HG02884 (cell line): ENCODE results near the gene MYO7B.
A peak's percentile ranks its signal among the peaks of the same experiment; 100 is the strongest.

Experiments
- ATAC-seq: cut with Tn5 transposase; IDR thresholded peaks from one replicate; pipeline ENCODE4 v1.9.1; 2021; ENCODE audit warnings: mild to moderate bottlenecking, moderate library complexity; ENCODE audit not compliant: unreplicated experiment

MYO7B gene

DNA sequence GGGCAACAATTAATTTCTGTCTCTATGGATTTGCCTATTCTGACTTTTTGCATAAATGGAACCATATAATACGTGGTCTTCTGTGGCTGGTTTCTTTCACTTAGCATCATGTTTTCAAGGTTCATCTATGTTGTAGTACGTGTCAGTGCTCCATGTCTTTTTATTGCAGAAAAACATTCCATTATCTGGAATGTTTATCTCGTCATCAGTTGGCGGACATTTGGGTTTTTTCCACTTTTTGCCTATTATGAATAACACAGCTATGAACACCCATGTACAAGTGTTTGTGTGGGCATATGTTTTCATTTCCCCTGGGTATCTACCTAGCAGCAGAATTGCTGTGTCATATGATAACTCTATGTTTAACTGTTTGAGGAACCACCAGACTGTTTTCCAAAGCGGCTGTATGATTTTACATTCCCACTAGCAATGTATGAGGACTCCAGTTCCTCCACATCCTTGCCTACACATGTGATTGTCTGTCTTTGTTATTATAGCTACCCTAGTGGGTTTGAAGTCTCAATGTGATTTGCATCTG lies 49.9 kb downstream of the MYO7B start:
- no peak for ATAC-seq

DNA sequence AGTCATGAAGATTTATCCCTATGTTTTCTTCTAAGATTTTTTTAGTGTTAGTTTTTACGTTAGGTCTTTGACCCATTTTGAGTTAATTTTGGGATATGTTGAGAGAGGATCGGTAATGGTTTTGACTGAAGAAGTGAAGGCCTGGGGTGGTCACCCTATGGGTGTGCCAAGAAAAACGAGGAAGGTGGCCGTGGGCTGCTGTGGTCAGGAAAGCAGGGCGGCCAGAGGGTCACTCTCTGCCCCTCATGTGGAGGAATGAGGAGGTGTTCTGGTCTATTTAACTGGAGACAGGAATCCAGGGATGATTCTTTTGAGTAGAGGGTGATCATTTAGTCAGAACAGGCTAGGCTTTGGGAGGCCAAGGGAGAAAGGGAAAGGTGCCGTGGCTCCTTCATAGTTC lies 50.7 kb downstream of the MYO7B start:
- no peak for ATAC-seq

DNA sequence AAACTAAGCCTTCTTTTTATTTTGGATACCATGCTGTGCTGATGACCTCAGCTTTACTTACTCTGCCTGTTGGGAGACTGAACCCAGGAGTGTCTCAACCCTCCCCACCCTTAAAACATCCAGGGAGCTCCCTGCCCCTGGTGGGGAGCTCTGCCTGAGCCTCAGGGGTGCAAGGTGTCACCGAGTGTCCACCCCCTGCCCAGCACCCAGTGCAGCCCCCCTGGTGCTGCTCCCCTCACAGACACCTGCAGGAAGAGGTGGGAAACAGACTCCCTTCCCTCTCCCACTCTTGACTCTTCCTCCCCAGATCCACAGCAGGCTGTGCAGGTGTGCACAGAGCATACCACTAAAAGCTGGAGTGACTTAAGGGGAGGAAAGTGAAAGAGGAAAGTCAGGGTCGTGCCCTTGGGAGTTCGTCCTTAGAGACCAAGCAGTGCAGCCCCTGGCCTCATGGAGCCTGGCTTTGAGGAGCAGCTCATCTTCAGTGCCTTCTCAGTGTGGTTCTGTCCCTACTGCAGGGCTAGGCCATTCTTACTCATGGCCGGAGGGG lies 51.3 kb downstream of the MYO7B start:
- no peak for ATAC-seq

DNA sequence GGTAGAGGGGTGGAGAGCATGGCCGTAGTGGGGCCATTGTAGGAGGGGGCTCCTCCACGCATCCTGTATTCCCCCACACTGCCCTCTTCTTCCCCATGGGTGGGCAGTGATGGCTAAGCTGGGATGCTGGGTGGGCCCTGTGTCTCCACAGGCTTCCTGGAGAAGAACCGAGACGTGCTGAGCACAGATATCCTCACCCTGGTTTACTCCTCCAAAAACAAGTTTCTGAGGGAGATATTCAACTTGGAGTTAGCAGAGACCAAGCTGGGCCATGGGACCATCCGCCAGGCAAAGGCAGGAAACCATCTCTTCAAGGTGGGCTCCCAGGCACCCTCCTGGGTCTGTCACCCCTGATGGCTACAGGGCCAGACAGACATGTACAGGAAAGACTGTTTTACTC lies 52.8 kb downstream of the MYO7B start:
- ATAC-seq, result no peak

DNA sequence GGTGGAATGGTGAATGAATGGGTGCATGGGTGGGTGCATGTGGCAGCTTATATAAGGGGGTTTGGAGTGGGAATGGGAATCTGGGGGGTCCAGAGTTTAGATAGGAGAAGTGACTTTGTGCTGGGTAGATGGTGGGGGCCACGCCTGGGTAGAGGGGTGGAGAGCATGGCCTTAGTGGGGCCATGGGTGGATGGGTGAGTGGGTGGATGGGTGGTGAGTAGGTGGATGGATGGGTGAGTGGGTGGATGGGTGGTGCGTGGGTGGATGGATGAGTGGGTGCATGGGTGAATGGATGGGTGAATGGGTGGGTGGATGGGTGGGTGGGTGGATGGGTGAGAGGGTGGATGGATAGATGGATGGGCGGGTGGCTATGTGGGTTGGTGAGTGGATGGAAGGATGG lies 53.9 kb downstream of the MYO7B start:
- ATAC-seq, result no peak

DNA sequence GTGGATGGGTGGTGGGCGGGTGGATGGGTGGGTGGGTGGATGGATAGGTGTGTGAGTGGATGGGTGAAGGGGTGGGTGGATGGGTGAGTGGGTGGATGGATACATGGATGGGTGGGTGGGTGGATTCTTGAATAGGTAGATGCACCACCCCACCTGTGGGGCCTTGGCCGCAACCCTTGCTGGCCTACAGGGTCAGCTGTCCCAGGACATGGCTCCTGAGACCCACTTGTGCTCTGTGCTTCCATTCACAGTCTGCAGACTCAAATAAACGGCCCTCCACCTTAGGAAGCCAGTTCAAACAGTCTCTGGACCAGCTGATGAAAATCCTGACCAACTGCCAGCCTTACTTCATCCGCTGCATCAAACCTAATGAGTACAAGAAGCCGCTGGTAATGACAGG lies 54.4 kb downstream of the MYO7B start:
- no peak for ATAC-seq

DNA sequence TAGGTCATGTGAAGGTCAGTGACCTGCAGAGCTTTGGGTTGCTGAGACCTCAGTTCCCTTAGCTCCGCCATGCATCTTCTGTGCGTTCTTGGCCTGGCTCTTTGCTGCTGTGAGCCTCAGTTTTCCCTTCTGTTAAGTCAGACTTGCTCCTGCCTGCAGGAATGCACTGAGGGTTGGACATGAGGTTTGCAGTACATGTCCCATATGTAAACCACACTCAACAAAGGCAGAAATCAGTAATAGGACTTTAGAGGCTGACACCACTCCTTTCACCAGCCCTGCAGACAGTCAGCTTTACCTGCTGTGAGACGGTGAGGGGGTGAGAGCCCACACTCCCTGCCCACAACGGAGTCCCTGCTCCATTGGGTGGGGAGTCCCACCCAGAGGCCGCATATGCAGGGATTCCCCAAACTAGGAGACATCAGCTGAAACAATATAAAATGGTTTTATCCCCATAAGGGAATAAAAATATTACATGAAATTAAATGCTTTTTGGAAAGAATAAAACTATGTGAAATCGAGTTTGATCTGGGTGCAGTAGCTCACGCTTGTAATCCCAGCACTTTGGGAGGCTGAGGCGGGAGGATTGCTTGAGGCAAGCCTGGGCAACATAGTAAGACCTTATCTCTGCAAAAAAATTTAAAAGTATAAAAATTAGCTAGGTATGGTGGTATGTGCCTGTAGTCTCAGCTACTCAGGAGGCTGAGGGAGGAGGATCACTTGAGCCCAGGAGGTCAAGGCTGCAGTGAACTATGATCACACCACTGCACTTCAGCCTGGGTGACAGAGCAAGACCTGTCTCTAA lies 55.1 kb downstream of the MYO7B start:
- ATAC-seq, result no peak

DNA sequence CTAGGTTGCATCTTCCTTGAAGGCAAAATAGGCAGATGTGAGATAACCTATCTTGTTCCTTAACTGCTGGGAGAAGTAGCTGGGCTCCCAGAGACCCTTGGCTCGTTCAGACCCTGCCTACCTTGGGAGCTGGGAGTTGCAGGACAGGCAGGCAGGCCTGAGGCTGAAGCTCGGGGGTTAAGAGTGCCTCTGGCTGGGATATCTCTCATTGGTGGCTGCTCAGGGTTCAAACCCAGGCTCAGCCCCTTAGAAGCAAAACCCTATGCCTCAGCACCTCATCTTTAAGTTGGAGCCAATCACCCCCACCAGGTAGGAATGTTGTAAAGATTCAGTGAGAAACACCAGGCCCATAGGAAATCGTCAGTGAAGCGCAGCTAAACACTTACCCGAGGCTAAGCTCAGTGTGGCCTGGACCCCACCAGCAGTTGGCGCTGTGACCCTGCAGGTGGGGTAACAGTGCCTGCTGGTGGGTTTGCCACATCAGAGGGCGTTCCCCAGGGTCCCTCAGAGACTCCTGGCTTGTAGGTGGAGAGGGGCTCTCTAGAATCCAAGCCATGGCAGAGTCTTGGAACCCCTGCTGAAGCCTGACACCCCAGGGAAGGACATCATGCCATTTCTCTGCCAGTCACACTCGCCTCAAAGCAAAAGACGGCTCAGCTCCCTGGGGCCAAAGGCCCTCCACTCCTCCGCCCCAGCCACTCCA lies 55.9 kb downstream of the MYO7B start:
- ATAC-seq, result peak; percentile 73

DNA sequence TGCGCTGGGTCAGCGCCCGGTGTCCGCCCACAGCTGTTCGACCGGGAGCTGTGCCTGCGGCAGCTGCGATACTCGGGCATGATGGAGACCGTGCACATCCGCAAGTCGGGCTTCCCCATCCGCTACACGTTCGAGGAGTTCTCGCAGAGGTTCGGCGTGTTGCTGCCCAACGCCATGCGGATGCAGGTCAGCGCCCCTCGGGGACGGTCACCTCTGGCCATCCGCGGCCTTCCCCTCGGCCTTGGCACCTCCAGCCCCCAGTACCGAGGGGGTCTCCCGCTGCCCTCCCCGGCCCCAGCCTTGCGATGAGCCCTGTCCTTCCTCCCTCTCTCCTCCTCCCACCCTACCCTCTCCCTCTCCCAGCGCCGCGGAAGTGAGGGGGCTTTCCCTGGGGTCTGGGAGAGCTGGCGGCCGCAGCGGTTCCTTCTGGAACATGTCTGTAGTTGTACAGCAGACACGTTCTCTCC lies 57.3 kb downstream of the MYO7B start:
- ATAC-seq, result no peak

DNA sequence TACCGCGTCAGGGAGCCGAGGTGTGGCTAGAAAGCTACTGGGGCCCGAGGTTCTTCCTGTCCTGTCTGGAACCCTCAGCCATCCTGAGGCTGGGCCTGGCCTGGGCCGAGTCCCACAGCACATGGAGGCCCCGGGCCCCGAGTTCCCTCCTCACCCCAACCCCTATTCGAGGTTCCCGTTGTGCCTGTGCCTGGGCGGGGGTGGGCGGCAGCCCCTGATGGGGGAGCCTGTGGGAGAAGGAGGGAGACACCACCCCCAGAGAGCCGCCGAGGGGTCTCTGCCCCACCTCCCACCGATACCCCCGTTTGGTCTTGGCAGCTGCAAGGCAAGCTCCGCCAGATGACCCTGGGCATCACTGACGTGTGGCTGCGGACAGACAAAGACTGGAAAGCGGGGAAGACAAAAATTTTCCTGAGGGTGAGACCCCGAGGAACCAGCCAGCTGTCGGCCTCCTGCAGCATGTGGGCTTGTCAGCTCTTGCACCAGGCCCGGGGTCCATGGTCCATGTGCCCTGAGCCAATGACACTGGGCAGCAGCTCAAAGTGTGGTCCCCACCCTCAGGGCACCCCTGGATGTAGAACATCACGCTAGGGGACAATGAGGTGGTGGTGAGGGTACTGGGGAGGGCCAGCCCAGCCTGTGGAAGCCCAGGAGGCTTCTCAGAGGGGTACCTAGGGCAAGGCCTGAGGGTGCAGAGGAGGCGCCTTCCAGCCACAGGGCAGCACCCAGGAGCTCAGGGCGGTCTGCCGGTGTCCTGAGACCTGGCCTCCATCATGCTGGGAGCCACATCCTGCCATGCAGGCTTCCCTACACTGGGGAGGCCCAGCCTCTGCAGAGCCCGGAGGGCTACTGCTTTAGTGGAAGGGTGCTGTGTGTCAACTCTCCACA lies 58.0 kb downstream of the MYO7B start:
- no peak for ATAC-seq

DNA sequence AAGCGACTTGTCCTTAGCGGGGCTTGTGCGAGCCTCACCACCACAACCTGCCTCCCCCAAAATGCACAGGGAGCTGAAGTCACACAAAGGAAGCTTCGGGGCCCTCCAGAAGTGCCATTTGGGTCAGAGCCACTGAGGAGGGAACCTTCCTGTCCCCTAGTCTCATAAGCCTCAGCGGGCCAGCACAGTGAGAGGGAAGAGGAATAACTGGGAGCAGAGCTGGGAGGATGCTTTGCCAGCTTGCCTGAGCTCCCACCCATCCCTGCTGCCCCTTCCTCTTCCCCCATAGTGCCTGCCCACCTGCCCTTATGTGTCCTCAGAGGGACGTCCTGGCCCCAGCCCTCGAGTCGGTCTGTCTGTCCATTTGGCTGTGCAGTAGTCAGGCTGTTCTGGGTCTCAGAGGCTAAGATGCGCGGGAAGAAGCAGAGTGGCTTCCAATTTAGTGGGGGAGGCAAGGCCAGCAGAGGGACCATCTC lies 58.7 kb downstream of the MYO7B start:
- no peak for ATAC-seq

DNA sequence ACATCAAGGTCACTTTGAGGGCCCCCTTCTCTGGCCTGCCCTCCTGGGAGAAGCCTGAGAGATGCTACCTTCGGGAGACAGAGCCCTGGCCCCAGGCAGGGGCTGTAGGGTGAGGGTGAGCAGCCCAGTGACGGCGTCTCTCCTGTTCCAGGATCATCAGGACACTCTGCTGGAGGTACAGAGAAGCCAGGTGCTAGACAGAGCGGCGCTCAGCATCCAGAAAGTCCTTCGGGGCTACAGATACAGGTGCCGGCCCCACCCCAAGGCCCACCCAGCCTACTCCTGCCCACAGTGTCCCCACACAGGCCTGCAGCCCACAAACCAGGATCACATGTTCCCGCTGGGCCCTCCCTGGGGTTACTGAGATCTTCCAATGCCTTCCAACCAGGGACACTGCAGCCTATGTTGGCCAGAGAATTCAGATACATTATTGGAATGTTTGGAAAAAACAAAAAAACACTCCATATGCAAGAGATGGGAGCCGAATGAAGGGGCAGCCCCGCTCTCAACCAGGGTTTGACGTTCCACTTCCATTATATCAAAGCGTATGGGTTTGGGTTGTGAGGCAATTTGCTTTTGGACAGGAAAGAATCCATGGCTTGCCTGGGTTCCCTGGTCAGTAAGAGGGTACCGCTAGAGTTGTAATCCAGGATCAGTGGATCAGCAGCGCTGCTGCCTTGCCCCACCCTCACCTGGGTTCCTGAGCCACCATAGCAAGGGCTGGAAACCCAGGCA lies 61.0 kb downstream of the MYO7B start:
- ATAC-seq, result no peak

DNA sequence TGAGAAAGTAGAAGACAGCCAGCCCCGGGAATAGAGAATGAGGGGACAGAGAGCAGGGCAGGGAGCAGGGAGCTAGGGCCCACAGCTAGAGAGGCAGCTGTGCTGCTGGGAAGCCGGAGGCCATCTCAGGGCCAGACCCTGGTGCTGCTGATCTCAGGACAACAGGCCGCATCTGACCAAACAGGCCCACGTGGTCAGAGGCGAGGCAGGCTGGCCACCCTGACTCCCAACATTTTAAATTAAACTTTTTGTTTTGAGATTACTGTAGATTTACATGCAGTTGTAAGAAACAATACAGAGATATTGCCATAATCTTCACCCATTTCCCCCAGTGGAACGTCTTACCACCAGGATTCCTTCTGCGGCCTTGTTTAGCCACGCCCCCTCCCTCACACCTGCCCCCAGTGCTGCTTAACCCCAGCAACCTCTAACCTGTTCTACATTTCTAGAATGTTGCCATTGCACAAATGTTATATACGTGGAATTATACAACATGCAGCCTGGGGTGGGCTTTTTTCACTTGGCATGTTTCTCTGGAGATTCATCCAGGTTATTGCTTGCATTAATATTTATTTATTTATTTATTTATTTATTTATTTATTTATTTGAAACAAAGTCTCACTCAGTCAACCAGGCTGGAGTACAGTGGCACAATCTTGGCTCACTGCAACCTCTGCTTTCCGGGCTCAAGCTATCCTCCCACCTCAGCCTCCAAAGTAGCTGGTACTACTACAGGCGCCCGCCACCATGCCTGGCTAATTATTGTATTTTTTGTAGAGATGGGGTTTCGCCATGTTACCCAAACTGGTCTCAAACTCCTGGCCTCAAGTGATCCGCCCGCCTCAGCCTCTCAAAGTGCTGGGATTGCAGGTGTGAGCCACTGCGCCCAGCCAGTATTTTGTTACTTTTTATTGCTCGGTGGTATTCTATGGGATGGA lies 61.8 kb downstream of the MYO7B start:
- ATAC-seq, result no peak

DNA sequence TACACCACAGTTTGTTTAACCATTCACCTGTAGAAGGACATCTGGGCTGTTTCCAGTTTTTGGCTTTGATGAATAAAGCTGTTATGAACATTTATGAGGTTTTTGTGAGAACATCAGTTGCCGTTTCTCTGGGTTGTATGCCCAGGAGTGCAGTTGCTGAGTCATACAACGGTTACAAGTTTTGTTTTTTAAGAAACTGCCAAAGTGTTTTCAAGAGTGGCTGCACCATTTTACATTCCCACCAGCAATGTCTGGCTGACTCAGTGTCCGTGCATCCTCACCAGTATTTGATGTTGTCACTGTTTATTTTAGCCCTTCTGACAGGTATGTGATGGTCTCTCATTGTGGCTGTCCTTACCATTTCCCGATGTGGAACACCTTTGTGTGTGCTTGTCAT lies 62.5 kb downstream of the MYO7B start:
- no peak for ATAC-seq

DNA sequence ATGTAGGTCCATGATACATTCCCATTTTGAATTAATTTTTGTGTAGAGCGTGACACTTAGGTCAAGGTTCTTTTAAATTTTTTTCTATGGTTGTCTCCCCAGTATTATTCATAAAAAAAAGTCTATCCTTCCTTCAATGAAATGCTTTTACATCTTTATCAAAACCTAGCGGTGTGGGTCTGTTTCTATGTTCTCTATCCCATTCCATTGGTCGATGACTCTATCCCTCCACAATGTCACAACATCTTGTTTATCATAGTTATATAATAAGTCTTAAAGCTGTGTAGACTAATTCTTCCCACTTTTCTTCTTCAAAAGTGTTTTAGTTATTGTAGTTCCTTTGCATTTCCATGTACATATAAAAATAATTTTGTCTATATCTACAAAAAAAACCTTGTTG lies 63.2 kb downstream of the MYO7B start:
- no peak for ATAC-seq

DNA sequence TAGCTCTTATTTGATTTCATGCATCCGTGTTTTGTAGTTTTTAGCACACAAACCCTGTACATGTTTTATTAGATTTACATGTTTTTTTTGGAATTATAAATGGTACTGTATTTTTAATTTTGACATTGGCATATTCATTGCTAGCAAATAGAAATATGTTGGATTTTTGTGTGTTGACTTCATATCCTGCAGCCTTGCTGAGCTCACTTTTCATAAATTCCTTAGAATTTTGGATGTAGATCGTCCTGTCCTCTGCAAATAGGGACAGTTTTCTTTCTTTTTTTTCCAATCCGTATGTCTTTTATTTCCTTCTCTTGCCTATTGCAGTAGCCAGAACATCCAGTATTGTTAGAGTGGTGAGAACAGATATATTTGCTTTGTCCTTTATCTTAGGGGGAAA lies 63.7 kb downstream of the MYO7B start:
- no peak for ATAC-seq

DNA sequence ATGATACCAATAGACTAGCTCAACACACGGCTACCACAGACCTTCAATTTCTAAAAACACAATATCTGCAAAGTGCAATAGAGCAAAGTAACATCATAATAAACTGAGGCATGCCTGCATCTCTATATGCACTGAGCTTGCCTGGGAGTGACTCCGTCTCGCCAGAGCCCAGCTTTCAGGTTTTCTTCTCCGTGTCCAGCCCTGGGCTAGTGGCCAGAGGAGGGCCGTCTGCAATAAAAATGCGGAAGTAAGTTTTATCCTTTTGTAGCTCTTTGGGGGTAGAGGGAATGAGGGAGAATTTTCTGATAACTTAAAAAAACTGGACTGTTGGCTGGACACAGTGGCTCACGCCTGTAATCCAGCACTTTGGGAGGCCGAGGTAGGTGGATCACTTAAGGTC lies 69.5 kb downstream of the MYO7B start:
- no peak for ATAC-seq

DNA sequence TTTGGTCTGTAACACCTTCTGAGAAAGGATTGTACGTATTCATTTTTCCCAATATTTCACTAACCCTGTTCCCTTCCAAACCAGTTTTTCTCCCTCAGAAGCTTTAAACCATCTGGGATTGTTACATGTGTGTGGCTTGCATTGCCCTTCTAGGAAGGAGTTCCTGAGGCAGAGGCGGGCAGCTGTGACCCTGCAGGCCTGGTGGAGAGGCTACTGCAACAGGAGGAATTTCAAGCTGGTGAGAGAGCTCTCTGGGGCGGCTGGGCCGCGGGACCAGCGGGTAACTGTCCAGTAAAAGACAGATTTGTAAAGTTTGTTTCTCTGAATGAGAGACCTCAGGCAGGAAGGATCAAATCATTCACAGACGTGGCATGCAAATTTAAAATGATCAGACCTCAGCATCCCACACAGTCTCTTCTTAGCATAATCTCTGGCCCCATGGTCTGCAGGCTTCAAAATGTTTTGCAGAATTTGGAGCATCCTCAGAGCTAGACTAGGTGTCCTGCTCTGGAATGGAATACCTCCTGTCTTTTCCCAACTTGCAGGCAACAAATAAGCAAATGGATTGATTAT lies 70.3 kb downstream of the MYO7B start:
- ATAC-seq, result no peak
